SK-N-MC (cell line): ENCODE data around the gene NUTM1.
"Not testable (repeated sequence)": the region's sequence is repeated elsewhere in the genome, so short reads cannot be mapped to it uniquely, and the experiment has no call there.

ENCODE experiments used
- DNase-seq: peaks from one replicate; pipeline ENCODE4 v3.0.0-alpha.2; 2011; ENCODE audit warnings: low read depth, low spot score
- H3K27ac ChIP-seq: fragments of 200-600 bp; sonication (generic); 2 replicates; pipeline ENCODE4 v1.5.1; 2016; ENCODE audit warnings: mixed run types
- H3K36me3 ChIP-seq: fragments of 200-600 bp; sonication (generic); 2 replicates; pipeline ENCODE4 v1.6.1; 2017; ENCODE audit warnings: antibody characterized with exemption, low read length, mixed read lengths; ENCODE audit not compliant: insufficient read depth
- H3K4me3 ChIP-seq: fragments of 200-600 bp; sonication (generic); 2 replicates; pipeline ENCODE4 v1.5.1; 2016
- H3K9ac ChIP-seq: fragments of 200-600 bp; sonication (generic); 2 replicates; pipeline ENCODE4 v1.8.0; 2017; ENCODE audit warnings: mixed run types, mixed read lengths; ENCODE audit not compliant: insufficient read length
- H3K9me3 ChIP-seq: fragments of 200-600 bp; sonication (generic); 2 replicates; pipeline ENCODE4 v1.6.1; 2017; ENCODE audit warnings: low read depth, mild to moderate bottlenecking, antibody characterized with exemption, low read length, moderate library complexity, mixed read lengths
- EZH2 ChIP-seq: fragments of 200-600 bp; sonication (generic); IDR thresholded peaks from one replicate; pipeline ENCODE4 v1.6.1; 2017; ENCODE audit warnings: antibody characterized with exemption
- FOXP2 ChIP-seq: optimal IDR thresholded peaks from 2 replicates; pipeline ENCODE3; 2011; ENCODE audit warnings: mild to moderate bottlenecking, moderate library complexity; ENCODE audit not compliant: insufficient read depth; ENCODE audit errors: extremely low read length, control extremely low read depth
- POLR2AphosphoS5 ChIP-seq: IDR thresholded peaks from 2 replicates; pipeline ENCODE4 v1.6.1; 2012; ENCODE audit warnings: mild to moderate bottlenecking, low read depth, low read length, borderline replicate concordance

Gene NUTM1

GRCh38 chr15:34335176-34336032 is 7.7 kb upstream of the NUTM1 start:
- Histone ChIP-seq H3K9ac (no peak overlapping the region), H3K4me3 (no peak overlapping the region), H3K9me3 (no peaks in the 10 kb centered on the region), H3K36me3 (peaks cover 15% of the 10 kb centered on the region), H3K27ac (no peak overlapping the region)
- TF ChIP-seq EZH2: no peak
- no peak for TF ChIP-seq POLR2AphosphoS5
- TF ChIP-seq FOXP2: no peak
- DNase-seq: no peak

DNA sequence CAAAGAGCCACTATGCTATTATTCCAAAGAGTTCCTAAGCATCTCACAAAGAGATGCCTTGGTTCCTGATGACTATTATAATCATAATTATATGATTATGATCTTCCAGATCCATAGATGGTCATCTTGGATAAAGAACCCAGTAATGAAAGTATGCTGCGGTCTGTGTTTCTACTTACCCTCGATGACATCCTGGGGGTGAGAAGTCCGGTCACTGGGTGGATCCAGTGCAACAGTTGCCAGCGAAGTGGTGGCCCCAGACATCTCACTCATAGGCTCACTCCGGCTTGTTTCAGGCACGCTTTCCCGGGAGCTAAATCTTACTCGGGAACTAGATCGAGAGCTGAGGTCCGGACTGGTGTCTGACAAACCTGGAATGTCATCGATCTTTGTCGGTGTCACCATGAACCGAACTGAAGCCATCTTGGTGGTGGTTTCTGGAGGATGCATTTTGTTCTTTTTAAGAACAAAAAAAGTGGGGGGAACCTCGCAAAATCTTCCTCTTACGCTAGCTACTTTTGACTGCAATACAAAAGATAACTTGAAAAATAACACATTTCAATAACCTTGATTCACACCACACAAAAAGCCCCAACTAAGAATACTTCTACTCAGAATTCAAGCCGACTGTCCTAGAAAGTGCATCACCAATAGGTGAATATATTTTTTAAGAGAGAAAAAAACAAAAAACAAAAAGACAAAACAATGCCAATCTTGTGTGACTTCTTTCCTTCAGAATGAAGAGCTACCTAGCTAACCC is 6.7 kb upstream of the NUTM1 start:
- H3K36me3 ChIP-seq: peaks cover 26% of the 10 kb centered on the region
- DNase-seq: no peak
- no peak overlapping the region for H3K27ac ChIP-seq
- no peak overlapping the region for H3K4me3 ChIP-seq
- no peak overlapping the region for H3K9ac ChIP-seq
- TF ChIP-seq FOXP2: no peak
- no peak for TF ChIP-seq EZH2
- TF ChIP-seq POLR2AphosphoS5: no peak
- no peaks in the 10 kb centered on the region for H3K9me3 ChIP-seq

DNA sequence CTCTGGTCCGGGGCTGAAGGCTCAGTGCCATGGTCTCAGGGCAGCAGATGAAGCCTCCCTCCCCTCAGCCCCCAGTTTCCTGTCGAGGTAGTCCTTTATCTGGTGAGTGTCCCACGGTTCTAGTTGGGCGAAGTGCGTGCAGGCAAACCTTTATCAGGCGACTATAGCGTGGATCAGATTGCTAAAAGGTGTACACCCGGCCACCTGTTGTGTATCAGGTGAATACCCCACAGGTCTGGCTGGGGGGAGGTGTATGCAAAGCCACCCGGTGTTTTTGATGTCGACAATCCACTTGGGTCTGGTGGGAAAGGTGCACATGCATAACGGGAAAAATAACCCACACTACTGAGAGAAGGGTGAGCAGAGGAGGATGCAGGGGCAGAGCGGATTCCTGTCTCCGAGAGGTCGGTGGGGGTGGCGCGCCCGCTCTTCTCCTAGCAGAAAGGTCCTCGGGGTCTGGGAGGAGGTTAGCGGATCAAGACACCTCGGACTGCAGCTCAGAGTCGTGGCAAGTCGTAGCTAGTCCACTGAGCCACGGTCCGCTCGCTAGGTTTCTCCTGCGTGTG is 6.0 kb upstream of the NUTM1 start:
- Histone ChIP-seq H3K27ac (no peak overlapping the region), H3K9ac (peak overlapping the region; percentile 69), H3K36me3 (peaks cover 31% of the 10 kb centered on the region), H3K9me3 (no peaks in the 10 kb centered on the region), H3K4me3 (peak overlapping the region; percentile 88)
- no peak for DNase-seq
- TF ChIP-seq EZH2 (no peak), POLR2AphosphoS5 (no peak), FOXP2 (no peak)

- TF ChIP-seq FOXP2: peak; percentile 89
- TF ChIP-seq POLR2AphosphoS5: peak; percentile 67; the same call in 1 of the 2 replicates
- TF ChIP-seq EZH2: no peak
- no peak for DNase-seq
- no peaks in the 10 kb centered on the region for H3K9me3 ChIP-seq
- peak within 1 kb of the TSS; percentile 69 for H3K9ac ChIP-seq
- peaks cover 31% of the 10 kb centered on the region for H3K36me3 ChIP-seq
- peak within 1 kb of the TSS; percentile 88 for H3K4me3 ChIP-seq
- H3K27ac ChIP-seq: no peak within 1 kb of the TSS
Observed at GRCh38 chr15:34337557-34338306, 5.4 kb upstream of the NUTM1 start, which contains the start of gene SLC12A6. TSS of gene SLC12A6 (minus strand) at chr15:34337781. CDS start at chr15:34336680, 1,101 bp downstream.

DNA sequence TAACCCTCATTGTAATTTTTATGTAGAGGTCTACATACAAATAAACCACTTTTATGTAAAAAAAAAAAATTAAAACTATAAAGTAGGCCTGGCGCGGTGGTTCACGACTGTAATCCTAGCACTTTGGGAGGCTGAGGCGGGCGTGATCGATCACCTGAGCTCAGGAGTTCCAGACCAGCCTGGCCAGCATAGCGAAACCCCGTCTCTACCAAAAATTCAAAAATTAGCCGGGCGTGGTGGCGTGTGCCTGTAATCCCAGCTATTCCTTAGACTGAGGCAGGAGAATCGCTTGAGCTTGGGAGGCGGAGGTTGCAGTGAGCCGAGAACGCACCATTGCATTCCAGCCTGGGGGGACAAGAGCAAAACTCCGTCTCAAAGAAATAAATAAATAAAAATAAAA is 4.8 kb upstream of the NUTM1 start:
- Histone ChIP-seq H3K36me3 (peaks cover 31% of the 10 kb centered on the region), H3K9me3 (no peaks in the 10 kb centered on the region), H3K27ac (no peak overlapping the region), H3K4me3 (peak overlapping the region; percentile 88), H3K9ac (no peak overlapping the region)
- no peak for TF ChIP-seq EZH2
- no peak for TF ChIP-seq FOXP2
- no peak for TF ChIP-seq POLR2AphosphoS5
- DNase-seq: no peak

DNA sequence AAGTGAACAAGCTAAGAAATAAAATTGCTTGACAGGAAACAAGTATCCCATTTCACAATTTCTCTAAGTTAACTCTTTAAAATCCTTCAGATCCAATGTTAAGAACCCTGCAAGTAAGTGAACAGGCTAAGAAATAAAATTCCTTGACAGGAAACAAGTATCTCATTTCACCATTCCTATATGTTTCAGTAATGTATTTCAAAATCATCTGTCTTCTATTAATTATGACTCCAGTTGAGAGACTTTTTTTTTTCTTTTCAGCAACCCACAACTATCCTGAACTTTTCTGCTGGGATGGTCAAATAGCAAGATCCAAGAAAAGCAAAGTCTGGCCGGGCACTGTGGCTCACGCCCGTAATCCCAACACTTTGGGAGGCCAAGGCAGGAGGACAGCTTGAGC is 3.2 kb upstream of the NUTM1 start:
- no peak for DNase-seq
- TF ChIP-seq POLR2AphosphoS5: no peak
- no peak for TF ChIP-seq FOXP2
- no peak for TF ChIP-seq EZH2
- Histone ChIP-seq H3K9me3 (no peaks in the 10 kb centered on the region), H3K4me3 (no peak overlapping the region), H3K9ac (peak overlapping the region; percentile 54), H3K36me3 (peaks cover 31% of the 10 kb centered on the region), H3K27ac (peak overlapping the region; percentile 71)

- Histone ChIP-seq H3K36me3 (peaks cover 31% of the 10 kb centered on the region), H3K9ac (no peak overlapping the region), H3K27ac (no peak overlapping the region), H3K4me3 (peak overlapping the region; percentile 98), H3K9me3 (no peaks in the 10 kb centered on the region)
- DNase-seq: no peak
- TF ChIP-seq POLR2AphosphoS5: no peak
Observed at GRCh38 chr15:34341381-34342212, 1.5 kb upstream of the NUTM1 start.

DNA sequence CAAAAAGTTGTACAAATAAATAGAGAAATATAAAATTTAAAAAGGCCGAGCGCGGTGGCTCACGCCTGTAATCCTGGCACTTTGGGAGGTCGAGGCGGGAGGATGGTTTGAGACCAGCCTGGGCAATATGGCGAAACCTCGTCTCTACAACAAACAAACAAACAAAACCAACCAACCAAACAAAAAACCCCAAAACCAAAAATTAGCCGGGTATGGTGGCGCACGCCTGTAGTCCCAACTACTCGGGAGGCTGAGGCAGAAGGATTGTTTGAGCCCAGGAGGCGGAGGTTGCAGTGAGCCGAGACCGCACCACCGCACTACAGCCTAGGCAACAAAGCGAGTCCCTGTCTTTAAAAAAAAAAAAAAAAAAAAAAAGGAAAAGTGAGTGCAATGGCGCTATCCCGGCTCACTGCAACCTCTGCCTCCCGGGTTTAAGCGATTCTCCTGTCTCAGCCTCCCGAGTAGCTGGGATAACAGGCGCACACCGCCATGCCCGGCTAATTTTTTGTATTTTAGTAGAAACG is 840 bp upstream of the NUTM1 start:
- H3K27ac ChIP-seq: peak overlapping the region; percentile 87; the same call in 1 of the 2 replicates
- not testable (repeated sequence) for H3K9me3 ChIP-seq, DNase-seq
- H3K4me3 ChIP-seq: peak overlapping the region; percentile 98
- H3K36me3 ChIP-seq: peaks cover 31% of the 10 kb centered on the region
- peak overlapping the region; percentile 97 for H3K9ac ChIP-seq
